ENCODE results near the gene HEXIM1. TPM values are rescaled to one million over a fixed set of nuclear protein-coding genes. Genes with fewer than 3 reads are reported as not detected.
A peak's percentile ranks its signal among the peaks of the same experiment; 100 is the strongest.

The HEXIM1 gene
- total and polyA plus RNA-seq, 2 experiments from 2014 or later, result 9.2 to 10.9 TPM

DNA sequence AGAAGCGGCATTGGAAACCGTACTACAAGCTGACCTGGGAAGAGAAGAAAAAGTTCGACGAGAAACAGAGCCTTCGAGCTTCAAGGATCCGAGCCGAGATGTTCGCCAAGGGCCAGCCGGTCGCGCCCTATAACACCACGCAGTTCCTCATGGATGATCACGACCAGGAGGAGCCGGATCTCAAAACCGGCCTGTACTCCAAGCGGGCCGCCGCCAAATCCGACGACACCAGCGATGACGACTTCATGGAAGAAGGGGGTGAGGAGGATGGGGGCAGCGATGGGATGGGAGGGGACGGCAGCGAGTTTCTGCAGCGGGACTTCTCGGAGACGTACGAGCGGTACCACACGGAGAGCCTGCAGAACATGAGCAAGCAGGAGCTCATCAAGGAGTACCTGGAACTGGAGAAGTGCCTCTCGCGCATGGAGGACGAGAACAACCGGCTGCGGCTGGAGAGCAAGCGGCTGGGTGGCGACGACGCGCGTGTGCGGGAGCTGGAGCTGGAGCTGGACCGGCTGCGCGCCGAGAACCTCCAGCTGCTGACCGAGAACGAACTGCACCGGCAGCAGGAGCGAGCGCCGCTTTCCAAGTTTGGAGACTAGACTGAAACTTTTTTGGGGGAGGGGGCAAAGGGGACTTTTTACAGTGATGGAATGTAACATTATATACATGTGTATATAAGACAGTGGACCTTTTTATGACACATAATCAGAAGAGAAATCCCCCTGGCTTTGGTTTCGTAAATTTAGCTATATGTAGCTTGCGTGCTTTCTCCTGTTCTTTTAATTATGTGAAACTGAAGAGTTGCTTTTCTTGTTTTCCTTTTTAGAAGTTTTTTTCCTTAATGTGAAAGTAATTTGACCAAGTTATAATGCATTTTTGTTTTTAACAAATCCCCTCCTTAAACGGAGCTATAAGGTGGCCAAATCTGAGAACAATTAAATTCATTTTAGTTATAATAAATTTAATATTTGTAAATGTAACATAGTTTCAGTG lies 1.7 kb downstream of the HEXIM1 start:
- Mint-ChIP-seq H3K9me3 (no peaks in the 10 kb centered on the region), H3K27ac (peak overlapping the region; percentile 92), H3K36me3 (ENCODE audit: low read depth) (peaks cover 12% of the 10 kb centered on the region), H3K4me3 (peak overlapping the region; percentile 100), H3K4me1 (peaks cover 30% of the 10 kb centered on the region), H3K27me3 (ENCODE audit: insufficient read depth, low read depth, poor library complexity) (peaks cover 30% of the 10 kb centered on the region)
- Histone ChIP-seq H3K79me2 (replicated peaks; ENCODE audit: insufficient read depth) (peaks cover 25% of the 10 kb centered on the region), H3K4me3 (peak overlapping the region; percentile 95), H3K9me2 (ENCODE audit: insufficient read depth) (no peaks in the 10 kb centered on the region), H3K27me3 (ENCODE audit: insufficient read depth) (peaks cover 5% of the 10 kb centered on the region; the same call in 1 of the 2 replicates), H2AFZ (no peak overlapping the region), H3F3A (replicated peaks; ENCODE audit: low read depth) (peaks cover 14% of the 10 kb centered on the region), H3K36me3 (ENCODE audit: insufficient read depth) (no peaks in the 10 kb centered on the region), H3K4me2 (peak overlapping the region; percentile 95), H3K4me1 (ENCODE audit: insufficient read depth) (peaks cover 33% of the 10 kb centered on the region), H4K20me1 (replicated peaks; ENCODE audit: insufficient read depth) (peaks cover 15% of the 10 kb centered on the region; the same call in 1 of the 2 replicates), H3K27ac (ENCODE audit: low read depth) (peak overlapping the region; percentile 70; the same call in 1 of the 2 replicates)
- TF ChIP-seq, protein P1, sequence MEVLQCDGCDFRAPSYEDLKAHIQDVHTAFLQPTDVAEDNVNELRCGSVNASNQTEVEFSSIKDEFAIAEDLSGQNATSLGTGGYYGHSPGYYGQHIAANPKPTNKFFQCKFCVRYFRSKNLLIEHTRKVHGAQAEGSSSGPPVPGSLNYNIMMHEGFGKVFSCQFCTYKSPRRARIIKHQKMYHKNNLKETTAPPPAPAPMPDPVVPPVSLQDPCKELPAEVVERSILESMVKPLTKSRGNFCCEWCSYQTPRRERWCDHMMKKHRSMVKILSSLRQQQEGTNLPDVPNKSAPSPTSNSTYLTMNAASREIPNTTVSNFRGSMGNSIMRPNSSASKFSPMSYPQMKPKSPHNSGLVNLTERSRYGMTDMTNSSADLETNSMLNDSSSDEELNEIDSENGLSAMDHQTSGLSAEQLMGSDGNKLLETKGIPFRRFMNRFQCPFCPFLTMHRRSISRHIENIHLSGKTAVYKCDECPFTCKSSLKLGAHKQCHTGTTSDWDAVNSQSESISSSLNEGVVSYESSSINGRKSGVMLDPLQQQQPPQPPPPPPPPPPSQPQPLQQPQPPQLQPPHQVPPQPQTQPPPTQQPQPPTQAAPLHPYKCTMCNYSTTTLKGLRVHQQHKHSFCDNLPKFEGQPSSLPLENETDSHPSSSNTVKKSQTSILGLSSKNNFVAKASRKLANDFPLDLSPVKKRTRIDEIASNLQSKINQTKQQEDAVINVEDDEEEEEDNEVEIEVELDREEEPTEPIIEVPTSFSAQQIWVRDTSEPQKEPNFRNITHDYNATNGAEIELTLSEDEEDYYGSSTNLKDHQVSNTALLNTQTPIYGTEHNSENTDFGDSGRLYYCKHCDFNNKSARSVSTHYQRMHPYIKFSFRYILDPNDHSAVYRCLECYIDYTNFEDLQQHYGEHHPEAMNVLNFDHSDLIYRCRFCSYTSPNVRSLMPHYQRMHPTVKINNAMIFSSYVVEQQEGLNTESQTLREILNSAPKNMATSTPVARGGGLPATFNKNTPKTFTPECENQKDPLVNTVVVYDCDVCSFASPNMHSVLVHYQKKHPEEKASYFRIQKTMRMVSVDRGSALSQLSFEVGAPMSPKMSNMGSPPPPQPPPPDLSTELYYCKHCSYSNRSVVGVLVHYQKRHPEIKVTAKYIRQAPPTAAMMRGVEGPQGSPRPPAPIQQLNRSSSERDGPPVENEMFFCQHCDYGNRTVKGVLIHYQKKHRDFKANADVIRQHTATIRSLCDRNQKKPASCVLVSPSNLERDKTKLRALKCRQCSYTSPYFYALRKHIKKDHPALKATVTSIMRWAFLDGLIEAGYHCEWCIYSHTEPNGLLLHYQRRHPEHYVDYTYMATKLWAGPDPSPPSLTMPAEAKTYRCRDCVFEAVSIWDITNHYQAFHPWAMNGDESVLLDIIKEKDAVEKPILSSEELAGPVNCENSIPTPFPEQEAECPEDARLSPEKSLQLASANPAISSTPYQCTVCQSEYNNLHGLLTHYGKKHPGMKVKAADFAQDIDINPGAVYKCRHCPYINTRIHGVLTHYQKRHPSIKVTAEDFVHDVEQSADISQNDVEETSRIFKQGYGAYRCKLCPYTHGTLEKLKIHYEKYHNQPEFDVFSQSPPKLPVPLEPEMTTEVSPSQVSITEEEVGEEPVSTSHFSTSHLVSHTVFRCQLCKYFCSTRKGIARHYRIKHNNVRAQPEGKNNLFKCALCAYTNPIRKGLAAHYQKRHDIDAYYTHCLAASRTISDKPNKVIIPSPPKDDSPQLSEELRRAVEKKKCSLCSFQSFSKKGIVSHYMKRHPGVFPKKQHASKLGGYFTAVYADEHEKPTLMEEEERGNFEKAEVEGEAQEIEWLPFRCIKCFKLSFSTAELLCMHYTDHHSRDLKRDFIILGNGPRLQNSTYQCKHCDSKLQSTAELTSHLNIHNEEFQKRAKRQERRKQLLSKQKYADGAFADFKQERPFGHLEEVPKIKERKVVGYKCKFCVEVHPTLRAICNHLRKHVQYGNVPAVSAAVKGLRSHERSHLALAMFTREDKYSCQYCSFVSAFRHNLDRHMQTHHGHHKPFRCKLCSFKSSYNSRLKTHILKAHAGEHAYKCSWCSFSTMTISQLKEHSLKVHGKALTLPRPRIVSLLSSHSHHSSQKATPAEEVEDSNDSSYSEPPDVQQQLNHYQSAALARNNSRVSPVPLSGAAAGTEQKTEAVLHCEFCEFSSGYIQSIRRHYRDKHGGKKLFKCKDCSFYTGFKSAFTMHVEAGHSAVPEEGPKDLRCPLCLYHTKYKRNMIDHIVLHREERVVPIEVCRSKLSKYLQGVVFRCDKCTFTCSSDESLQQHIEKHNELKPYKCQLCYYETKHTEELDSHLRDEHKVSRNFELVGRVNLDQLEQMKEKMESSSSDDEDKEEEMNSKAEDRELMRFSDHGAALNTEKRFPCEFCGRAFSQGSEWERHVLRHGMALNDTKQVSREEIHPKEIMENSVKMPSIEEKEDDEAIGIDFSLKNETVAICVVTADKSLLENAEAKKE (CRISPR knock-in tag; IDR thresholded peaks at IDR 0.05), result no peak
- TF ChIP-seq, protein P2, sequence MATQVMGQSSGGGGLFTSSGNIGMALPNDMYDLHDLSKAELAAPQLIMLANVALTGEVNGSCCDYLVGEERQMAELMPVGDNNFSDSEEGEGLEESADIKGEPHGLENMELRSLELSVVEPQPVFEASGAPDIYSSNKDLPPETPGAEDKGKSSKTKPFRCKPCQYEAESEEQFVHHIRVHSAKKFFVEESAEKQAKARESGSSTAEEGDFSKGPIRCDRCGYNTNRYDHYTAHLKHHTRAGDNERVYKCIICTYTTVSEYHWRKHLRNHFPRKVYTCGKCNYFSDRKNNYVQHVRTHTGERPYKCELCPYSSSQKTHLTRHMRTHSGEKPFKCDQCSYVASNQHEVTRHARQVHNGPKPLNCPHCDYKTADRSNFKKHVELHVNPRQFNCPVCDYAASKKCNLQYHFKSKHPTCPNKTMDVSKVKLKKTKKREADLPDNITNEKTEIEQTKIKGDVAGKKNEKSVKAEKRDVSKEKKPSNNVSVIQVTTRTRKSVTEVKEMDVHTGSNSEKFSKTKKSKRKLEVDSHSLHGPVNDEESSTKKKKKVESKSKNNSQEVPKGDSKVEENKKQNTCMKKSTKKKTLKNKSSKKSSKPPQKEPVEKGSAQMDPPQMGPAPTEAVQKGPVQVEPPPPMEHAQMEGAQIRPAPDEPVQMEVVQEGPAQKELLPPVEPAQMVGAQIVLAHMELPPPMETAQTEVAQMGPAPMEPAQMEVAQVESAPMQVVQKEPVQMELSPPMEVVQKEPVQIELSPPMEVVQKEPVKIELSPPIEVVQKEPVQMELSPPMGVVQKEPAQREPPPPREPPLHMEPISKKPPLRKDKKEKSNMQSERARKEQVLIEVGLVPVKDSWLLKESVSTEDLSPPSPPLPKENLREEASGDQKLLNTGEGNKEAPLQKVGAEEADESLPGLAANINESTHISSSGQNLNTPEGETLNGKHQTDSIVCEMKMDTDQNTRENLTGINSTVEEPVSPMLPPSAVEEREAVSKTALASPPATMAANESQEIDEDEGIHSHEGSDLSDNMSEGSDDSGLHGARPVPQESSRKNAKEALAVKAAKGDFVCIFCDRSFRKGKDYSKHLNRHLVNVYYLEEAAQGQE (IDR thresholded peaks at IDR 0.05; ENCODE audit: unreplicated experiment), result peak; percentile 6
- TF ChIP-seq CREB1 (CRISPR knock-in tag; IDR thresholded peaks at IDR 0.05; ENCODE audit: low read depth) (no peak), EZH2phosphoT487 (IDR thresholded peaks at IDR 0.05; ENCODE audit: unreplicated experiment) (no peak), EZH2 (IDR thresholded peaks at IDR 0.05; ENCODE audit: low read depth, unreplicated experiment) (no peak)
- peak; percentile 59 for DNase-seq (ENCODE audit: low spot score)
- no peak; the same call in 2 of the 3 replicates for ATAC-seq
